Stimulated activated CD8-positive, alpha-beta memory T cell treated with anti-CD3 and anti-CD28 coated beads, Interleukin-7, amount 100 ng/mL, for 1 hour (primary cell): ENCODE results near the gene SPDYE4.

Source experiments
- DNase-seq, 2 donors: peaks; one replicate each; pipeline ENCODE4 v3.0.0-alpha.2; 2020; ENCODE audit warnings: low read depth in 2 of 2

The SPDYE4 gene

GRCh38 chr17:8785547-8786413 is 27.4 kb upstream of the SPDYE4 start:
- peak; percentile 42 to 54 for DNase-seq

DNA sequence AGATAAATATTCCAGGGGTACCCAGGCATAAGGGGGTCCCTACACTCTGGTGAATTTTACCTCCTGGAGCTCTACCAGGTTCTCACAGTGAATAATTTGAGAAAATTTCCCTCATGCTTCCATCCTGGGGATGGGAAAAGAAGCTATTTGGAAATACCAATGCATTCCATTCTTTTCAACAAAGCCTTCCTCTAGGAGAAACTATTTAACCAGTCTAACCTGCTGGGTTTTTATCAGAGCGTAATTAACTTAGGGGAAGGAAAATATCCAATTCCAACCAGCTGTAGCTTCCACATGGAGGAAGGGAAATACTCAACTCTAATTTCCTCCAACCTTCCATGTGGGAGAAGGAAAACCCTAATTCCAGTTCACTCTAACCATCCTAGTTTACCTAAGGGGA is 23.8 kb upstream of the SPDYE4 start:
- DNase-seq = no peak

DNA sequence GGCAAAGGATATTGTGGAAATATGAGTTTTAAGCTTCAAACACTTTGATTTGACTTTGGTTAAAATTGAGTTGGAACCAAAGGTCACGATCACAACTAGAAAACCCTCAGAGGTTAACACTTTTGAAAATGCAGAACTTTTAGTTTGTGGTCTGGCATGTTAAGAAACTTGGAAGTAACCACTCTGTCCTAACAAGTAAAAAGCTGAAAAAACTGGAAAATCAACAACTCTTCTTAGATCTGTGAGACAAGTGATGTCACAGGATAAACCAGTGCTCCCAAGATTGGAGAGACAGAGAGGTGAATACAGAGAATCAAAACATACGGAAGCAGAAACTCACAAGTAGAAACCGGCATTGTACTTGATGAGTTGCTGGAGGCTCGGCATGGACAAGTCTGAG is 23.4 kb upstream of the SPDYE4 start:
- DNase-seq = no peak

GRCh38 chr17:8776881-8777280 is 18.5 kb upstream of the SPDYE4 start:
- no peak for DNase-seq

- DNase-seq = no peak
Measured at GRCh38 chr17:8776248-8776647, 17.9 kb upstream of the SPDYE4 start.

DNA sequence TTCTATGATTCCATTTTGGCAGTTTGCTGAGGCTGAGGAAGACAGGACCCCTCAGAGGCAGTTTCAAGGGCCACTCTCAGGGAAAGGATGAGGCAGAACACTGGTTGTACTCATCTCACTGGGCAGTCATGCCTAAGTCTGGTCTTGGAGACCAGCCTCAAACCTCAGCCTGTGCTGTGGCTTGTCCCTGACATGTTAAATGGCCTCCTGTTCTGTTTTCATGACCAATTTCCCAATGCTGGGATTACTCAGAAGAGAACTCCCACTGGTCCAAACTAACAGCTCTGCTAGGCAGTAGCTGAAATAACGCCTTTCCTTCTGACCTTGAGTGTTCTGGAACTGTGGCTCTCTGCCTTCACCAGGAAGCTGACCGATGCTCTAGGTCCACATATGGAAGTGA is 8.4 kb upstream of the SPDYE4 start:
- DNase-seq = no peak

DNA sequence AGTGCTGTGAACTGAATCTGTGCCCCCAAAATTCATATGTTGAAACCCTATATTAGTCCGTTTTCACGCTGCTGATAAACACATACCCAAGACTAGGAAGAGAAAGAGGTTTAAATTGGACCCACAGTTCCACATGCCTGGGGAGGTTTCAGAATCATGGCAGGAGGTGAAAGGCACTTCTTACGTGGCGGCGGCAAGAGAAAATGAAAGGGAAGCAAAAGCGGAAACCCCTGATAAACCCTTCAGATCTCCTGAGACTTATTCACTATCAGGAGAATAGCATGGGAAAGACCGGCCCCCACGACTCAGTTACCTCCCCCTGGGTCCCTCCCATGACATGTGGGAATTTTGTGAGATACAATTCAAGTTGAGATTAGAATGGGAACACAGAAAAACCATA is 3.7 kb upstream of the SPDYE4 start:
- DNase-seq = no peak

- no peak for DNase-seq
Measured at GRCh38 chr17:8757189-8757588, 1.2 kb downstream of the SPDYE4 start.

GRCh38 chr17:8755590-8756255 is 2.6 kb downstream of the SPDYE4 start:
- DNase-seq = no peak

GRCh38 chr17:8754890-8755289 is 3.5 kb downstream of the SPDYE4 start:
- no peak for DNase-seq

- no peak for DNase-seq
Measured at GRCh38 chr17:8753976-8754440, 4.3 kb downstream of the SPDYE4 start.

DNA sequence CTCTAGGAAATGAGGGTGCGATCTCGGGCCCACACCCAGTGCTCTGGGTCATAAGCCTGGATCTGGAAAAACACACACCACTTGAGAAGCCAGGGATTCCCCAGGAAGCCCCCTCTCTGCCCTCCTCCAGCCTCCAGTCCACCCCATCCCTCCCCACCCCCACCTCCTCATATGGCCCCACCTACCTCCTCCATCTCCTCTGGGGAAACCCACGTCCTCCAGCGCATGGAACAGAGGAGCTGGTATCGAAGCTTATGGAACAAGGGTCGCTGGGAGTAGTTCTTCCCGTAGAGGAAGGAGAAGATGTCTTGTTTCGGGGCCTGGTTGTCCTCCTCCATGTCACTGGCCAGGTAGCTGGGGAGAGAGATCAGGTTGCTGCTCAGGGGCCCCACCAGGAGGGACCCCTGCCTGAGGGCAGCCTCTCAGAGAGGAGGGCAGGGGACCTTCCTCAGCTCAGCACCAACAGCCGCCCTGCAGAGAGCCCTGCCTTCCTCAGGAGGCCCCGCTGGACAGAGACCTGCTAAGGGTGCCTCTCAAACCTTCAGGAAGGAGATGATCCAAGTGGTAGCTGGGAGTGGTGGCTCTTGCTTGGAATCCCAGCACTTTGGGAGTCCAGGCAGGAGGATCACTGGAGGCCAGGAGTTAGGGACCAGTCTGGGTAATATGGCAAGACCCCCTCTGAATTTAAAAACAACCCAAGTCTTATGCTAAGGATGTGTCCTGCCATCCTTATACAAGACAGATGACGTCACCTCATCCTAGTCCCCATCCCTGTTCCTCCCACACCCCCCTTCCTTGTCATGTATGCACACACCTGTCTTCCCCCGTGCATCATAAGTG is 5.0 kb downstream of the SPDYE4 start:
- no peak for DNase-seq

GRCh38 chr17:8749616-8750015 is 8.7 kb downstream of the SPDYE4 start:
- no peak for DNase-seq

DNA sequence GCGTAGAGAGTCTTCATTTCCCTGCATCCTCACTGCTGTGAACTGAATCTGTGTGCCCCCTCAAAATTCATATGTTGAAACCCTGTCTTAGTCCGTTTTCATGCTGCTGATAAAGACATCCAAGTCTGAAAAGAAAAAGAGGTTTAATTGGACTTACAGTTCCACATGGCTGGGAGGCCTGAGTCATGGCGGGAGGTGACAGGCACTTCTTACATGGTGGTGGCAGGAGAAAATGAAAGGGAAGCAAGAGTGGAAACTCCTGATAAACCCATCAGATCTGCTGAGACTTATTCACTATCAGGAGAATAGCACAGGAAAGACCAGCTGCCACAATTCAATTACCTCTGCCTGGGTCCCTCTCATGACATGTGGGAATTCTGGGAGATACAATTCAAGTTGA is 10.6 kb downstream of the SPDYE4 start:
- no peak for DNase-seq

GRCh38 chr17:8746501-8747236 is 11.7 kb downstream of the SPDYE4 start:
- DNase-seq = no peak

GRCh38 chr17:8745586-8746500 is 12.5 kb downstream of the SPDYE4 start:
- DNase-seq = peak; percentile 67 to 68

- no peak for DNase-seq
Measured at GRCh38 chr17:8744086-8744785, 14.1 kb downstream of the SPDYE4 start.

DNA sequence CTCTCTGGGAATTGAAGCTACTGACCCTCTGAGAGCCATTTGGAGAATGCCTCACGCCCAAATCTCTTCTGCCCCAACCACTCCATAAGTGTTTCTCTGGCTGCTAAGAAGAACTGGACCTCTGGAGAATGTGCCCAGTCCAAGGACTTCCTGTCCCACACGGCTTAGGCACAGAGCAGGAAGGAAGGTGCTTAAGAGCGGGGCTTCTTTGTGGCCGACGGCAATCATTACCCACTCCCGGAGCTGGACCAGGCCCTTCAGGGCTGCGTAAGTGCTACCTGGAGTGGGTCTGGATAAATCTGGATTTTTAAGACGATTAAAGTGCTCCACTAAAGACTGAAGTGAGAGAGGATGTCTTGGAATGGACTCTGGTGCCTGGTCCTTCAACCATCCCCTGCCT is 15.5 kb downstream of the SPDYE4 start:
- DNase-seq = no peak

- no peak for DNase-seq
Measured at GRCh38 chr17:8742274-8742673, 16.1 kb downstream of the SPDYE4 start.

DNA sequence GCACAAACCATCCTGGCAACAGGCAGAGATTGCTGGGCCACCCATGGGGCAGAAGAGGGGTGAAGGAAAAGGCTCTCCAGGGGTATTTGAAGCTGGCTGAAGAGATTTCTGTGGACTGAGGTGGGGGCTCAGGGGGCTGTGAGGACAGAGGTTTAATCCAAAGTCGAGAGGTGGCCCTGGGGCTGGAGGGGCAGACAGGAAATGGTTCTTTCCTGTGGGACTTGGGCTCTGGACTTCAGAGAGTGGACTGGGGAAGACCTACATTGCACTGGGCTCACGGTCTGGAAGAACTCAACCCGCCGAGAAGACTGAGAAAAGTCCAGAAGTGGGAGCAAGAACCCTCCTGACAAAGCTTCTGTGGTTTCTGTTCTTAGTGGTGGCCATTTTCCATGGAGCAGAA is 16.6 kb downstream of the SPDYE4 start:
- DNase-seq = no peak
